Gastroesophageal sphincter (tissue), 4 donors: ENCODE measurements around the gene SESTD1. TPM values are rescaled to one million over a fixed set of nuclear protein-coding genes. Genes with fewer than 3 reads are reported as not detected.

Experiments used
- ATAC-seq: fragments of 150-250 bp; one replicate; pipeline ENCODE4 v1.9.1; 2016; ENCODE audit warnings: mild to moderate bottlenecking, moderate library complexity
- H3K27ac ChIP-seq, 4 donors: fragments of 200-600 bp; sonication (generic) in 3 of 4; 1 replicate in 3 of 4; 2 replicates in 1 of 4; pipeline ENCODE4 v1.5.1; 2016 to 2019
- H3K27me3 ChIP-seq: fragments of 200-600 bp; sonication (generic); one replicate; pipeline ENCODE4 v1.5.1; 2019
- H3K36me3 ChIP-seq, 2 donors: fragments of 200-600 bp; sonication (generic); one replicate each; pipeline ENCODE4 v1.5.1; 2019; ENCODE audit warnings: control low read depth in 1 of 2
- H3K4me1 ChIP-seq, 3 donors: fragments of 200-600 bp; sonication (generic); 1 replicate in 2 of 3; 2 replicates in 1 of 3; pipeline ENCODE4 v1.5.1; 2016 to 2019; ENCODE audit warnings: control low read depth in 2 of 3
- H3K4me3 ChIP-seq, 2 donors: fragments of 200-600 bp; sonication (generic); one replicate each; pipeline ENCODE4 v1.5.1; 2019; ENCODE audit warnings: mild to moderate bottlenecking in 1 of 2, moderate library complexity in 1 of 2
- H3K9me3 ChIP-seq, 3 donors: fragments of 200-600 bp; sonication (generic); one replicate each; pipeline ENCODE4 v1.5.1; 2017 to 2019; ENCODE audit warnings: control low read depth in 2 of 3
- EP300 ChIP-seq: sonication (generic); formaldehyde crosslinking; IDR thresholded peaks from one replicate; pipeline ENCODE4 v1.6.1; 2017; ENCODE audit warnings: antibody characterized with exemption, mild to moderate bottlenecking
- POLR2A ChIP-seq, 2 donors: fragments of 450-650 bp; IDR thresholded peaks; one replicate each; pipeline ENCODE4 v1.6.1; 2017; ENCODE audit warnings: antibody characterized with exemption in 2 of 2, mild to moderate bottlenecking in 2 of 2, moderate library complexity in 1 of 2
- POLR2AphosphoS5 ChIP-seq: sonication (generic); formaldehyde crosslinking; IDR thresholded peaks from one replicate; pipeline ENCODE4 v1.6.1; 2017; ENCODE audit warnings: antibody characterized with exemption
- WGBS, 2 donors: methylation state at CpG; one replicate each; pipeline ENCODE4 v1.1.5; 2018; ENCODE audit warnings: low coverage in 1 of 2; 5-methylcytosine and 5-hydroxymethylcytosine counted together
- total RNA-seq, 4 donors: library from RNA; depleted of rRNA; stranded (reverse); fragments of >200 nt; gene quantifications; one replicate each; pipeline ENCODE4 v1.1.0, GENCODE V29; 2016
- TF ChIP-seq, protein P1 (sequence below), 4 experiments: fragments of 200-600 bp in 2 of 4; fragments of 450-650 bp in 2 of 4; sonication (generic) in 1 of 4; IDR thresholded peaks; one replicate each; pipeline ENCODE4 v1.5.1; 2017 to 2019; ENCODE audit warnings: antibody characterized with exemption in 4 of 4, mild to moderate bottlenecking in 2 of 4, moderate library complexity in 2 of 4

Gene SESTD1
- total RNA-seq, 4 donors from 2014 or later = 47.9 to 103 (median 68.5) TPM

DNA sequence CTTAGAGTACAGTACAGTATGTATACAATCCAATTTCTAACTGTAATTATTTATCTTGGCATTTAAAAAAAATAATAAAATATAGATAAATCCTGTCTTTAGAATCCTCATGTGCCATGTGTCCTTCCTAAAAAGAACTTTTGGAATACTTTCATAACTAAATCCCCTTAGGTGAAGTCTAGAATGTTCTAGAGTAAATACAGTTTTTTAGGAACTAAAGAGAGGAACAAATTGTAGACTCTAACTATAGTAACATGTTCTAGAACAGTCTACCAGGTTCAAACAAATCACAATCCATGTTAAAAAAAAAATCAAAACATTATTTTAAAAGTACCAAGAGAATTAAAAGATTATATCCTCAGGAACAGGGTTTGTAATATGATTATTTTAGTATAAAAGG is 134.1 kb downstream of the SESTD1 start:
- H3K4me1 ChIP-seq = no peaks in the 10 kb centered on the region
- H3K36me3 ChIP-seq = peaks cover 0 to 9% of the 10 kb centered on the region in 2 donors
- H3K27me3 ChIP-seq = no peaks in the 10 kb centered on the region
- TF ChIP-seq, protein P1, sequence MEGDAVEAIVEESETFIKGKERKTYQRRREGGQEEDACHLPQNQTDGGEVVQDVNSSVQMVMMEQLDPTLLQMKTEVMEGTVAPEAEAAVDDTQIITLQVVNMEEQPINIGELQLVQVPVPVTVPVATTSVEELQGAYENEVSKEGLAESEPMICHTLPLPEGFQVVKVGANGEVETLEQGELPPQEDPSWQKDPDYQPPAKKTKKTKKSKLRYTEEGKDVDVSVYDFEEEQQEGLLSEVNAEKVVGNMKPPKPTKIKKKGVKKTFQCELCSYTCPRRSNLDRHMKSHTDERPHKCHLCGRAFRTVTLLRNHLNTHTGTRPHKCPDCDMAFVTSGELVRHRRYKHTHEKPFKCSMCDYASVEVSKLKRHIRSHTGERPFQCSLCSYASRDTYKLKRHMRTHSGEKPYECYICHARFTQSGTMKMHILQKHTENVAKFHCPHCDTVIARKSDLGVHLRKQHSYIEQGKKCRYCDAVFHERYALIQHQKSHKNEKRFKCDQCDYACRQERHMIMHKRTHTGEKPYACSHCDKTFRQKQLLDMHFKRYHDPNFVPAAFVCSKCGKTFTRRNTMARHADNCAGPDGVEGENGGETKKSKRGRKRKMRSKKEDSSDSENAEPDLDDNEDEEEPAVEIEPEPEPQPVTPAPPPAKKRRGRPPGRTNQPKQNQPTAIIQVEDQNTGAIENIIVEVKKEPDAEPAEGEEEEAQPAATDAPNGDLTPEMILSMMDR (IDR thresholded peaks at IDR 0.05) = no peak
- no peak for TF ChIP-seq POLR2AphosphoS5
- no peaks in the 10 kb centered on the region for H3K9me3 ChIP-seq
- H3K4me3 ChIP-seq = no peak overlapping the region
- no peak overlapping the region for H3K27ac ChIP-seq
- no peak for ATAC-seq

DNA sequence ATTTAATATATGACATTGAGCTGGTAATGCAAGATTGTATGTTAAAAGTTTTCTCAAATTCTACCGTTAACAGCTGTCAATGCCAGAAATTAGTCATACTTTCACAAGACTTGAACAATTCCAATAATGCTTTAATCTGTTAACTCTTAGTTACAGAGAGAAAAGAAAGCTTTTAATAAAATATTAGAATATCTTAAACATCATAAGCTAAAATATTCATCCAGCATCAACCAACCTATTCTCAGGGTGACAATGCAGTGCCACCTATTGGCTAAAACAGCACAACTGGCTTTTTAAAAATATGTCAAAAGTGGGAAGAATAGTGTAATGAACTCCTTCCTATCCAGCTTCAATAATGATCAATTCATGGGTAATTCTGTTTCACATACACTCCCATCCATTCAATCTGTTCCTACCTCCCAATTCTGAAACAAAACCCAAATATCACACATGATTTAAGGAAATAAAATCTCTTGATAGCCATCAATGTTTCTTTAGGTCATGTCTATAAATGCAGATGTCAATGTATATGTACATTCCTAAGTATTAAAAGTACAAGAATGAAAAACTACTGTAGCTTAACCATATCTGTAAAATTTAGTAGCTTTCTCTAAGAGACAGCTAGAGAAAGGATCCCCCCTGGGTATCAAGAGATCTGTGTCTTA is 134.9 kb downstream of the SESTD1 start:
- Histone ChIP-seq H3K4me3 (no peak overlapping the region), H3K4me1 (no peaks in the 10 kb centered on the region), H3K27me3 (no peaks in the 10 kb centered on the region), H3K27ac (no peak overlapping the region), H3K36me3 (peaks cover 0 to 9% of the 10 kb centered on the region in 2 donors), H3K9me3 (no peaks in the 10 kb centered on the region)
- no peak for ATAC-seq
- 72 to 81% methylated on average over 1 of the region's 1 CpG for WGBS, 2 donors
- TF ChIP-seq POLR2A (IDR thresholded peaks at IDR 0.05) (no peak), EP300 (no peak)
- TF ChIP-seq, protein P1 (IDR thresholded peaks at IDR 0.05) = peak; percentile 31 to 58 (median 38)

DNA sequence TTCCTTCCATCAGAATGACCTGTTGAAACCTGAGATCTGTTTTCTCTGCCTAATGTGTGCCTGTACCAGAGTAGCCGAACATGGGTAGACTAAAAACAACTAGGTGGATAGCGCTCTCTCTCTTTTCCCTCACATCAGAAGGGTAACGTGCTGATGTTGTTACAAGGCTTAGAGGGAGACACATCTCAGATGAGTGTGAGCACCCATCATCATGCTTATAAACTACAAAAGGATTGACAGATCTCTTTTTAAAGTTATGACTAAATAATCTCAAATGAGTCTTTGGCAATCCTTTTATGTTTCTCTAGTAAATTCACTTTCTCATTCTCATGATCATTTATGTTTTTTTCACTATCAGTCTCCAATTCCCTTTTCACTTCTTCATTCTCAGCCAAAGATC is 139.2 kb downstream of the SESTD1 start:
- TF ChIP-seq EP300 (no peak), POLR2A (IDR thresholded peaks at IDR 0.05) (no peak), POLR2AphosphoS5 (no peak)
- WGBS, 2 donors = 98 to 100% methylated on average over 1 to 3 of the region's 3 CpGs
- Histone ChIP-seq H3K4me3 (no peak overlapping the region), H3K4me1 (no peaks in the 10 kb centered on the region), H3K9me3 (no peaks in the 10 kb centered on the region), H3K27ac (no peak overlapping the region), H3K27me3 (no peaks in the 10 kb centered on the region), H3K36me3 (peaks cover 0 to 35% of the 10 kb centered on the region in 2 donors)
- ATAC-seq = no peak

DNA sequence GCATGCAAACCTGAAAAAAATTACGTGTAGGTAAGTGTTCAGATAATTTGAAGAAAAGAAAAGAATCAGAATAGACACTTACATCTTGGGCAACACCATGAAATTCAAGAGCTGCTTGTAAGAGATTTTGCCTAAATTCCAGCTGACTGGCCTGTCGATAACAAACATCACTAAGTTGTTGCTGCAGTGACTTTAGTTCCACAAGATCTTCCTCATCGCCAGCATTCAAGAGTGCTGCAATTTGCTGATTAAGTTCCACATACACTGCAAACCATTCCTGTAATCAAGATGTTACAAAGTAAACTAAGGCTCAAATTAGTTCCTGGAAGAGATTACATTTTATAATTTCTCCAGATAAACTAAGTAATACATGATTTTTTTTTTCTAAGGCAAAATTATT is 140.3 kb downstream of the SESTD1 start:
- H3K27ac ChIP-seq = no peak overlapping the region
- no peak overlapping the region for H3K4me3 ChIP-seq
- 81 to 85% methylated on average over 3 of the region's 3 CpGs for WGBS, 2 donors
- no peak for ATAC-seq
- no peaks in the 10 kb centered on the region for H3K4me1 ChIP-seq
- H3K9me3 ChIP-seq = no peaks in the 10 kb centered on the region
- TF ChIP-seq, protein P1 (IDR thresholded peaks at IDR 0.05) = no peak
- TF ChIP-seq POLR2A (IDR thresholded peaks at IDR 0.05) (no peak), POLR2AphosphoS5 (no peak)
- H3K36me3 ChIP-seq = peaks cover 0 to 46% of the 10 kb centered on the region in 2 donors
- no peaks in the 10 kb centered on the region for H3K27me3 ChIP-seq

DNA sequence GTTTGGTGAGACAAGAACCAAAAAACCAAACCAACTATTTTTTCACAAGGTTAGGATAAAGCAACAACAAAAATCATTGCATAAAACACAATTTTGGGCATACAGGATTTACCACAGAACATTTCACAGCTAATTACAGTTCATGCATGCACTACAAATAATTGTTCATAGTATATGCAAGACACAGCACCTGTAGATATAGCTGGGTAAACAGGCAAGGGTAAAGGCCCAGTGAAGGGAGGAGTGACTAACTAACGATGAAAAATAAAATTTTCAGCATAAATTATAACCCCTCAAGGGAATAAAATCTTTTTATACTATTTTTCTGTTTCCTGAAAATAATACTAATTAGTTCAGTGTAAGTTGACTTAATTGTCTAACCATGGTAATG is 141.4 kb downstream of the SESTD1 start:
- no peaks in the 10 kb centered on the region for H3K27me3 ChIP-seq
- 80 to 100% methylated on average over 1 of the region's 1 CpG for WGBS, 2 donors
- no peak overlapping the region for H3K27ac ChIP-seq
- peaks cover 0 to 56% of the 10 kb centered on the region in 2 donors for H3K36me3 ChIP-seq
- H3K9me3 ChIP-seq = no peaks in the 10 kb centered on the region
- H3K4me3 ChIP-seq = no peak overlapping the region
- TF ChIP-seq EP300 (no peak), POLR2A (IDR thresholded peaks at IDR 0.05) (no peak), POLR2AphosphoS5 (no peak)
- TF ChIP-seq, protein P1 (IDR thresholded peaks at IDR 0.05) = no peak
- no peak for ATAC-seq
- H3K4me1 ChIP-seq = no peaks in the 10 kb centered on the region
